G401 (cell line): ENCODE results near the gene ZDHHC16. TPM values are rescaled to one million over a fixed set of nuclear protein-coding genes. Genes with fewer than 3 reads are reported as not detected.

Experiments used
- DNase-seq: peaks from one replicate; pipeline ENCODE4 v3.0.0-alpha.2; 2015; ENCODE audit warnings: low spot score
- in situ Hi-C: cut with HindIII; loops from 2 replicates; pipeline ENCODE4 v1.10.0; 2016; ENCODE audit warnings: low sequenced_read_pairs, mixed read lengths
- total RNA-seq: library from RNA; depleted of rRNA; stranded (reverse); fragments of >200 nt; shearing (Covaris generic); gene quantifications from 2 replicates; pipeline ENCODE4 v1.2.3, GENCODE V29; 2014

ZDHHC16 gene
- total RNA-seq, 1 experiment from 2014 or later = 82.5 TPM

- in situ Hi-C loops = no loop called here
- peak; percentile 19 for DNase-seq
These were observed 18.3 kb upstream of the ZDHHC16 start for GRCh38 chr10:97427571-97428179.

- DNase-seq = no peak
- in situ Hi-C loops = no loop called here
These were observed 17.4 kb upstream of the ZDHHC16 start for GRCh38 chr10:97428572-97428981.

- no peak for DNase-seq
- in situ Hi-C loops = no loop called here
These were observed 11.9 kb upstream of the ZDHHC16 start for GRCh38 chr10:97434055-97434454.

GRCh38 chr10:97434557-97434956 lies 11.4 kb upstream of the ZDHHC16 start:
- in situ Hi-C loops = no loop called here
- DNase-seq = no peak

- DNase-seq = no peak
- in situ Hi-C loops = no loop called here
These were observed 10.8 kb upstream of the ZDHHC16 start for GRCh38 chr10:97435211-97435610.

- no peak for DNase-seq
- in situ Hi-C loops = no loop called here
These were observed 3.7 kb upstream of the ZDHHC16 start for GRCh38 chr10:97442277-97442676.

- DNase-seq = no peak
- in situ Hi-C loops = no loop called here
These were observed 1.8 kb upstream of the ZDHHC16 start for GRCh38 chr10:97444212-97444611.

GRCh38 chr10:97445357-97445721 lies 636 bp upstream of the ZDHHC16 start:
- in situ Hi-C loops = no loop called here
- no peak for DNase-seq

- in situ Hi-C loops = no loop called here
- no peak for DNase-seq
These were observed 4.9 kb downstream of the ZDHHC16 start for GRCh38 chr10:97450828-97451227.

- in situ Hi-C loops = no loop called here
- no peak for DNase-seq
These were observed 5.6 kb downstream of the ZDHHC16 start for GRCh38 chr10:97451605-97452004.

- no peak for DNase-seq
- in situ Hi-C loops = no loop called here
These were observed 6.4 kb downstream of the ZDHHC16 start for GRCh38 chr10:97452352-97452751.

- peak; percentile 28 for DNase-seq
- in situ Hi-C loops = no loop called here
These were observed 8.5 kb downstream of the ZDHHC16 start for GRCh38 chr10:97454330-97455036.

- DNase-seq = no peak
- in situ Hi-C loops = no loop called here
These were observed 10.2 kb downstream of the ZDHHC16 start for GRCh38 chr10:97456034-97456685.

- in situ Hi-C loops = no loop called here
- no peak for DNase-seq
These were observed 10.7 kb downstream of the ZDHHC16 start for GRCh38 chr10:97456686-97457065.

GRCh38 chr10:97459111-97459510 lies 13.1 kb downstream of the ZDHHC16 start:
- DNase-seq = no peak
- in situ Hi-C loops = no loop called here

- no peak for DNase-seq
- in situ Hi-C loops = no loop called here
These were observed 14.0 kb downstream of the ZDHHC16 start for GRCh38 chr10:97459933-97460332.

GRCh38 chr10:97462309-97462708 lies 16.3 kb downstream of the ZDHHC16 start:
- in situ Hi-C loops = no loop called here
- DNase-seq = no peak

GRCh38 chr10:97463363-97464132 lies 17.6 kb downstream of the ZDHHC16 start:
- DNase-seq = peak; percentile 74
- in situ Hi-C loops = no loop called here

- DNase-seq = no peak
- in situ Hi-C loops = no loop called here
These were observed 18.3 kb downstream of the ZDHHC16 start for GRCh38 chr10:97464226-97464625.

- no peak for DNase-seq
- in situ Hi-C loops = no loop called here
These were observed 20.0 kb downstream of the ZDHHC16 start for GRCh38 chr10:97465982-97466381.
